SU-DHL-6 (cell line): ENCODE results near the gene PKM.

Experiments used
- CTCF ChIP-seq: fragments of 200-600 bp; sonication (generic); IDR thresholded peaks from one replicate; pipeline ENCODE4 v1.5.1; 2017; ENCODE audit warnings: antibody characterized with exemption, mild to moderate bottlenecking, low read length, moderate library complexity; ENCODE audit not compliant: insufficient read depth, poor library complexity, severe bottlenecking
- EZH2phosphoT487 ChIP-seq: fragments of 200-600 bp; sonication (generic), shearing (Covaris generic); conservative IDR thresholded peaks from 2 replicates; pipeline ENCODE4 v1.6.1; 2018; ENCODE audit warnings: mild to moderate bottlenecking, antibody characterized with exemption, low read length, moderate library complexity, mixed read lengths

GRCh38 chr15:72206677-72207000 is 24.4 kb downstream of the PKM start:
- no peak for TF ChIP-seq CTCF
- no peak for TF ChIP-seq EZH2phosphoT487
